HEK293 (cell line): ENCODE measurements around the gene RHEX.

Experiments
- CTCF ChIA-PET: fragments of 350-600 bp; formaldehyde crosslinking; extraction: SDS; loops from one replicate; lab custom pipeline; 2021; ENCODE audit warnings: antibody characterized with exemption; lab: Yijun Ruan, JAX
- POLR2A ChIA-PET: fragments of 300-600 bp; formaldehyde crosslinking; extraction: SDS; loops from one replicate; lab custom pipeline; 2020; ENCODE audit warnings: antibody characterized with exemption, inconsistent platforms; lab: Yijun Ruan, JAX
- H3K27ac ChIP-seq: fragments of 200-500 bp; sonication (Bioruptor generic); 2 replicates; pipeline ENCODE4 v1.5.1; 2014; ENCODE audit warnings: low read depth, low read length, control low read depth, inconsistent platforms; ENCODE audit errors: extremely low read depth
- H3K36me3 ChIP-seq, 2 experiments: fragments of 200-500 bp in 1 of 2; sonication (Bioruptor generic) in 1 of 2; 1 replicate in 1 of 2; 2 replicates in 1 of 2; pipeline ENCODE4 v1.5.1; 2014 to 2017; ENCODE audit warnings: inconsistent platforms in 2 of 2, low read length in 2 of 2; ENCODE audit not compliant: control insufficient read depth in 2 of 2, insufficient read depth in 1 of 2
- H3K4me1 ChIP-seq: fragments of 200-500 bp; sonication (Bioruptor generic); 2 replicates; pipeline ENCODE4 v1.5.1; 2014; ENCODE audit warnings: mild to moderate bottlenecking, low read length, inconsistent platforms; ENCODE audit not compliant: control insufficient read depth, insufficient read depth
- H3K4me3 ChIP-seq: 2 replicates; pipeline ENCODE4 v1.5.1; 2011; ENCODE audit warnings: low read depth, mild to moderate bottlenecking, control low read depth, low read length, moderate library complexity
- H3K9me3 ChIP-seq: fragments of 200-500 bp; sonication (Bioruptor generic); 2 replicates; pipeline ENCODE4 v1.5.1; 2014; ENCODE audit warnings: low read depth, low read length, inconsistent platforms; ENCODE audit not compliant: control insufficient read depth, insufficient read depth
- IKZF3 ChIP-seq: fragments of 450-650 bp; IDR thresholded peaks from 2 replicates; pipeline ENCODE4 v1.5.0; 2018; ENCODE audit warnings: missing biosample characterization, mild to moderate bottlenecking, missing genetic modification characterization, moderate library complexity
- KLF1 ChIP-seq: fragments of 450-650 bp; formaldehyde crosslinking; IDR thresholded peaks from 2 replicates; pipeline ENCODE4 v1.5.1; 2016; ENCODE audit warnings: missing biosample characterization, missing genetic modification characterization
- PATZ1 ChIP-seq: fragments of 450-650 bp; formaldehyde crosslinking; IDR thresholded peaks from 2 replicates; pipeline ENCODE4 v1.5.1; 2016; ENCODE audit warnings: missing biosample characterization, missing genetic modification characterization
- PRDM1 ChIP-seq: fragments of 450-650 bp; formaldehyde crosslinking; IDR thresholded peaks from 2 replicates; pipeline ENCODE4; 2016; ENCODE audit warnings: missing biosample characterization, missing genetic modification characterization
- PRDM10 ChIP-seq: fragments of 450-650 bp; formaldehyde crosslinking; IDR thresholded peaks from 2 replicates; pipeline ENCODE4 v1.5.1; 2016; ENCODE audit warnings: missing biosample characterization, missing genetic modification characterization
- ZBTB20 ChIP-seq: fragments of 450-650 bp; formaldehyde crosslinking; IDR thresholded peaks from 2 replicates; pipeline ENCODE4 v1.5.1; 2016; ENCODE audit warnings: missing biosample characterization, missing genetic modification characterization
- ZNF133 ChIP-seq: fragments of 450-650 bp; formaldehyde crosslinking; IDR thresholded peaks from 2 replicates; pipeline ENCODE4 v1.5.1; 2016; ENCODE audit warnings: missing biosample characterization, missing genetic modification characterization
- ZNF138 ChIP-seq: fragments of 450-650 bp; formaldehyde crosslinking; IDR thresholded peaks from 2 replicates; pipeline ENCODE4 v1.5.1; 2016; ENCODE audit warnings: missing biosample characterization, missing genetic modification characterization, borderline replicate concordance
- ZNF157 ChIP-seq: fragments of 450-650 bp; formaldehyde crosslinking; IDR thresholded peaks from 2 replicates; pipeline ENCODE4 v1.5.1; 2016; ENCODE audit warnings: missing biosample characterization, missing genetic modification characterization
- ZNF248 ChIP-seq: fragments of 450-650 bp; formaldehyde crosslinking; IDR thresholded peaks from 2 replicates; pipeline ENCODE4 v1.5.1; 2017; ENCODE audit warnings: missing biosample characterization, missing genetic modification characterization
- ZNF362 ChIP-seq: fragments of 450-650 bp; formaldehyde crosslinking; IDR thresholded peaks from 2 replicates; pipeline ENCODE4 v1.5.1; 2016; ENCODE audit warnings: missing biosample characterization, missing genetic modification characterization
- ZNF37A ChIP-seq: fragments of 450-650 bp; IDR thresholded peaks from 2 replicates; pipeline ENCODE4 v1.5.1; 2018; ENCODE audit warnings: missing biosample characterization, missing genetic modification characterization
- ZNF449 ChIP-seq: fragments of 450-650 bp; formaldehyde crosslinking; IDR thresholded peaks from 2 replicates; pipeline ENCODE4 v1.5.1; 2017; ENCODE audit warnings: missing biosample characterization, mild to moderate bottlenecking, missing genetic modification characterization, moderate library complexity
- ZNF513 ChIP-seq: fragments of 450-650 bp; IDR thresholded peaks from 2 replicates; pipeline ENCODE4 v1.5.1; 2018; ENCODE audit warnings: missing biosample characterization, missing genetic modification characterization
- ZNF558 ChIP-seq: fragments of 450-650 bp; formaldehyde crosslinking; IDR thresholded peaks from 2 replicates; pipeline ENCODE4 v1.5.1; 2016; ENCODE audit warnings: missing biosample characterization, missing genetic modification characterization
- ZNF596 ChIP-seq: fragments of 450-650 bp; IDR thresholded peaks from 2 replicates; pipeline ENCODE4 v1.5.0; 2018; ENCODE audit warnings: missing biosample characterization, mild to moderate bottlenecking, missing genetic modification characterization, moderate library complexity
- ZNF660 ChIP-seq: fragments of 450-650 bp; IDR thresholded peaks from 2 replicates; pipeline ENCODE4 v1.5.1; 2018; ENCODE audit warnings: missing biosample characterization, mild to moderate bottlenecking, missing genetic modification characterization
- ZNF792 ChIP-seq: fragments of 450-650 bp; formaldehyde crosslinking; IDR thresholded peaks from 2 replicates; pipeline ENCODE4 v1.5.1; 2016; ENCODE audit warnings: missing biosample characterization, missing genetic modification characterization
- ZSCAN18 ChIP-seq: fragments of 450-650 bp; formaldehyde crosslinking; IDR thresholded peaks from 2 replicates; pipeline ENCODE4 v1.5.1; 2016; ENCODE audit warnings: missing biosample characterization, missing genetic modification characterization
- ZSCAN5A ChIP-seq: fragments of 450-650 bp; formaldehyde crosslinking; IDR thresholded peaks from 2 replicates; pipeline ENCODE4 v1.5.1; 2016; ENCODE audit warnings: missing biosample characterization, missing genetic modification characterization
- ZXDB ChIP-seq: fragments of 450-650 bp; formaldehyde crosslinking; IDR thresholded peaks from 2 replicates; pipeline ENCODE4 v1.5.1; 2016; ENCODE audit warnings: missing biosample characterization, missing genetic modification characterization

The RHEX gene

GRCh38 chr1:206030714-206031113 lies 22.3 kb upstream of the RHEX start (continued):
- TF ChIP-seq PRDM10 (tag by site-specific recombination), result no peak
- peak; percentile 69 for TF ChIP-seq ZNF660 (tag by site-specific recombination)
- no peak for TF ChIP-seq ZSCAN18 (tag by site-specific recombination)
- TF ChIP-seq ZNF449 (tag by site-specific recombination), result no peak
- peak; percentile 89 for TF ChIP-seq PRDM1
- no peak for TF ChIP-seq ZNF792 (tag by site-specific recombination)
- TF ChIP-seq KLF1 (tag by site-specific recombination), result no peak

GRCh38 chr1:206032380-206033140 lies 20.4 kb upstream of the RHEX start:
- Histone ChIP-seq H3K36me3 (no peaks in the 10 kb centered on the region), H3K4me3 (no peak overlapping the region), H3K9me3 (no peaks in the 10 kb centered on the region), H3K27ac (no peak overlapping the region), H3K4me1 (no peaks in the 10 kb centered on the region)
- CTCF ChIA-PET, result interaction anchor here (0.6 to 7.9 kb wide), 7 partner anchors 14 to 124 kb away, joined by 3 to 144 read pairs (median 6); no protein-coding TSS in a partner anchor
- POLR2A ChIA-PET, result no interaction called here
- TF ChIP-seq ZNF138, result no peak
- no peak for TF ChIP-seq ZNF558 (tag by site-specific recombination)
- no peak for TF ChIP-seq IKZF3
- no peak for TF ChIP-seq ZNF157 (tag by site-specific recombination)
- no peak for TF ChIP-seq ZSCAN5A
- no peak for TF ChIP-seq ZNF596

- ChIA-PET CTCF (interaction anchor here (0.8 to 7.9 kb wide), 2 partner anchors 72 to 103 kb away, joined by 3 to 144 read pairs; no protein-coding TSS in a partner anchor), POLR2A (no interaction called here)
- Histone ChIP-seq H3K27ac (no peak overlapping the region), H3K9me3 (no peaks in the 10 kb centered on the region), H3K36me3 (no peaks in the 10 kb centered on the region), H3K4me1 (no peaks in the 10 kb centered on the region), H3K4me3 (no peak overlapping the region)
- no peak for TF ChIP-seq ZNF248 (tag by site-specific recombination)
- TF ChIP-seq PATZ1 (tag by site-specific recombination), result no peak
- no peak for TF ChIP-seq ZNF362 (tag by site-specific recombination)
- TF ChIP-seq ZBTB20, result no peak
- TF ChIP-seq ZXDB (tag by site-specific recombination), result no peak
- no peak for TF ChIP-seq ZNF133
- TF ChIP-seq ZNF513, result no peak
- TF ChIP-seq ZNF37A (tag by site-specific recombination), result no peak
These were observed 17.9 kb upstream of the RHEX start for GRCh38 chr1:206035027-206035426.
